ENCODE data around the gene CFAP91. TPM values are rescaled to one million over a fixed set of nuclear protein-coding genes. Genes with fewer than 3 reads are reported as not detected.

Gene CFAP91
- total RNA-seq, 1 donor = 0.36 TPM

GRCh38 chr3:119733812-119734211 is 31.0 kb downstream of the CFAP91 start:
- no peak overlapping the region for H3K27ac ChIP-seq (ENCODE audit: low read depth, low read length)
- no peaks in the 10 kb centered on the region for H4K20me1 ChIP-seq (ENCODE audit: insufficient read depth, low read length)
- H3K4me2 ChIP-seq (ENCODE audit: insufficient read depth, low read length) = no peak overlapping the region

DNA sequence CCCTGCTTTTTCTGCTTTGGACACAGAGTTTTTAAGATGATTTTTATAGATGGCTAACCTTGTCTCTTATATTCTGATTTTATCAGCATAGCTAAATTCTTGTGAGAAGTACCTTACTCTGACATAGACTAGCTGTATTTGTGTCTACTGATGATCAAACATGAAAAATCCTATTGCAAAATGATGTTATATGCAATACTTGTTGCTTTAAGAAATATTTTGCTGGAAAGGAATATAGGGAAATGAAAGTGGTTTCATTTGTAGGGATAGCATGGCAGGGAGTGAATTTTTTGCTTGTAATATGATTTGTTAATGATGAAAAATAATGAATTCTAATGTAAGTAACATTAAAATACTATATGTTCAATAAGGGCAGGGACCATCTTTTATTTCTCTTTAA is 35.9 kb downstream of the CFAP91 start:
- Histone ChIP-seq H4K20me1 (ENCODE audit: insufficient read depth, low read length) (no peaks in the 10 kb centered on the region), H3K4me2 (ENCODE audit: insufficient read depth, low read length) (no peak overlapping the region), H3K4me3 (ENCODE audit: insufficient read depth, low read length) (no peak overlapping the region), H3K36me3 (ENCODE audit: insufficient read depth, low read length) (no peaks in the 10 kb centered on the region), H3K4me1 (ENCODE audit: insufficient read depth, low read length) (peaks cover 8% of the 10 kb centered on the region), H3K79me2 (ENCODE audit: insufficient read depth, low read length) (no peaks in the 10 kb centered on the region), H3K27me3 (ENCODE audit: insufficient read depth, low read length) (no peaks in the 10 kb centered on the region), H3K9me3 (ENCODE audit: low read depth, low read length) (no peaks in the 10 kb centered on the region), H2AFZ (ENCODE audit: low read length) (no peak overlapping the region), H3K27ac (ENCODE audit: low read depth, low read length) (no peak overlapping the region)
- DNase-seq (ENCODE audit: insufficient read length, low spot score, missing footprints) = no peak
- TF ChIP-seq CTCF (IDR thresholded peaks at IDR 0.05; ENCODE audit: extremely low read depth, low read depth, low read length) = no peak

More at GRCh38 chr3:119733812-119734211, 31.0 kb downstream of the CFAP91 start:
- TF ChIP-seq CTCF (IDR thresholded peaks at IDR 0.05; ENCODE audit: extremely low read depth, low read depth, low read length) = no peak
- Histone ChIP-seq H3K36me3 (ENCODE audit: insufficient read depth, low read length) (no peaks in the 10 kb centered on the region), H3K4me1 (ENCODE audit: insufficient read depth, low read length) (peaks cover 8% of the 10 kb centered on the region), H3K9me3 (ENCODE audit: low read depth, low read length) (no peaks in the 10 kb centered on the region), H3K27me3 (ENCODE audit: insufficient read depth, low read length) (no peaks in the 10 kb centered on the region), H3K79me2 (ENCODE audit: insufficient read depth, low read length) (no peaks in the 10 kb centered on the region), H3K4me3 (ENCODE audit: insufficient read depth, low read length) (no peak overlapping the region), H2AFZ (ENCODE audit: low read length) (no peak overlapping the region)
- no peak for DNase-seq (ENCODE audit: insufficient read length, low spot score, missing footprints)

- no peaks in the 10 kb centered on the region for H3K79me2 ChIP-seq (ENCODE audit: insufficient read depth, low read length)
- H4K20me1 ChIP-seq (ENCODE audit: insufficient read depth, low read length) = no peaks in the 10 kb centered on the region
- DNase-seq (ENCODE audit: insufficient read length, low spot score, missing footprints) = no peak
- H2AFZ ChIP-seq (ENCODE audit: low read length) = peak overlapping the region; percentile 25
- no peaks in the 10 kb centered on the region for H3K9me3 ChIP-seq (ENCODE audit: low read depth, low read length)
- H3K27ac ChIP-seq (ENCODE audit: low read depth, low read length) = no peak overlapping the region
- H3K4me3 ChIP-seq (ENCODE audit: insufficient read depth, low read length) = no peak overlapping the region
- no peak overlapping the region for H3K4me2 ChIP-seq (ENCODE audit: insufficient read depth, low read length)
- peaks cover 8% of the 10 kb centered on the region for H3K4me1 ChIP-seq (ENCODE audit: insufficient read depth, low read length)
- TF ChIP-seq CTCF (IDR thresholded peaks at IDR 0.05; ENCODE audit: extremely low read depth, low read depth, low read length) = no peak
- no peaks in the 10 kb centered on the region for H3K36me3 ChIP-seq (ENCODE audit: insufficient read depth, low read length)
- no peaks in the 10 kb centered on the region for H3K27me3 ChIP-seq (ENCODE audit: insufficient read depth, low read length)
Measured at GRCh38 chr3:119741657-119742590, 39.1 kb downstream of the CFAP91 start.

- peaks cover 3% of the 10 kb centered on the region for H3K27me3 ChIP-seq (ENCODE audit: insufficient read depth, low read length)
- no peaks in the 10 kb centered on the region for H3K36me3 ChIP-seq (ENCODE audit: insufficient read depth, low read length)
- H4K20me1 ChIP-seq (ENCODE audit: insufficient read depth, low read length) = no peaks in the 10 kb centered on the region
- no peak overlapping the region for H3K27ac ChIP-seq (ENCODE audit: low read depth, low read length)
- H3K4me1 ChIP-seq (ENCODE audit: insufficient read depth, low read length) = no peaks in the 10 kb centered on the region
- no peaks in the 10 kb centered on the region for H3K79me2 ChIP-seq (ENCODE audit: insufficient read depth, low read length)
- TF ChIP-seq CTCF (IDR thresholded peaks at IDR 0.05; ENCODE audit: extremely low read depth, low read depth, low read length) = no peak
- no peak overlapping the region for H2AFZ ChIP-seq (ENCODE audit: low read length)
- H3K4me3 ChIP-seq (ENCODE audit: insufficient read depth, low read length) = no peak overlapping the region
- DNase-seq (ENCODE audit: insufficient read length, low spot score, missing footprints) = no peak
- no peaks in the 10 kb centered on the region for H3K9me3 ChIP-seq (ENCODE audit: low read depth, low read length)
- no peak overlapping the region for H3K4me2 ChIP-seq (ENCODE audit: insufficient read depth, low read length)
Measured at GRCh38 chr3:119743921-119744320, 41.1 kb downstream of the CFAP91 start.
